DOHH2 (cell line): ENCODE results near the gene ABLIM1.

Experiments
- H3F3A ChIP-seq: fragments of 200-600 bp; sonication (generic), shearing (Covaris generic); 2 replicates; pipeline ENCODE4 v1.6.0; 2016; ENCODE audit warnings: antibody characterized with exemption, mild to moderate bottlenecking; ENCODE audit not compliant: control insufficient read depth, insufficient read depth
- H3K27ac ChIP-seq: fragments of 200-600 bp; sonication (generic); 2 replicates; pipeline ENCODE4 v1.5.1; 2014; ENCODE audit warnings: low read depth, mild to moderate bottlenecking, low read length, moderate library complexity
- H3K27me3 ChIP-seq: fragments of 200-600 bp; sonication (generic); 2 replicates; pipeline ENCODE4 v1.6.1; 2014; ENCODE audit warnings: mild to moderate bottlenecking, low read length, mixed read lengths; ENCODE audit not compliant: control insufficient read depth
- H3K36me3 ChIP-seq: fragments of 200-600 bp; sonication (generic); 2 replicates; pipeline ENCODE4 v1.6.1; 2014; ENCODE audit warnings: mild to moderate bottlenecking, low read length, moderate library complexity, mixed read lengths; ENCODE audit not compliant: control insufficient read depth
- H3K4me1 ChIP-seq: fragments of 200-600 bp; sonication (generic); 2 replicates; pipeline ENCODE4 v1.6.1; 2014; ENCODE audit warnings: mild to moderate bottlenecking, low read length, mixed read lengths; ENCODE audit not compliant: control insufficient read depth
- H3K4me2 ChIP-seq: fragments of 200-600 bp; sonication (generic); 2 replicates; pipeline ENCODE4 v1.6.0; 2014; ENCODE audit warnings: mild to moderate bottlenecking, low read length, moderate library complexity
- H3K4me3 ChIP-seq: fragments of 200-600 bp; sonication (generic); 2 replicates; pipeline ENCODE4 v1.5.1; 2014; ENCODE audit warnings: mild to moderate bottlenecking, low read length, mixed read lengths
- H3K79me2 ChIP-seq: fragments of 200-600 bp; sonication (generic); 2 replicates; pipeline ENCODE4 v1.6.1; 2014; ENCODE audit warnings: mild to moderate bottlenecking, low read length, mixed read lengths; ENCODE audit not compliant: control insufficient read depth
- H3K9me2 ChIP-seq: fragments of 200-600 bp; sonication (generic); replicated peaks from 2 replicates; pipeline ENCODE4 v1.6.1; 2014; ENCODE audit warnings: mild to moderate bottlenecking, low read length, mixed read lengths; ENCODE audit not compliant: control insufficient read depth
- H3K9me3 ChIP-seq: fragments of 200-600 bp; sonication (generic); 2 replicates; pipeline ENCODE4 v1.6.1; 2014; ENCODE audit warnings: antibody characterized with exemption, low read length, mixed read lengths; ENCODE audit not compliant: control insufficient read depth, insufficient read depth
- H4K20me1 ChIP-seq: fragments of 200-600 bp; sonication (generic); 2 replicates; pipeline ENCODE4 v1.6.0; 2014; ENCODE audit warnings: low read depth, mild to moderate bottlenecking, antibody characterized with exemption, low read length, moderate library complexity; ENCODE audit not compliant: control insufficient read depth, insufficient read depth
- EZH2phosphoT487 ChIP-seq: fragments of 200-600 bp; sonication (generic); IDR thresholded peaks from 2 replicates; pipeline ENCODE4 v1.6.1; 2017; ENCODE audit warnings: borderline replicate concordance, mild to moderate bottlenecking, antibody characterized with exemption, low read length, moderate library complexity, mixed read lengths
- TF ChIP-seq, protein P1 (sequence below): fragments of 200-600 bp; sonication (generic); IDR thresholded peaks from one replicate; pipeline ENCODE4 v1.5.1; 2014; ENCODE audit warnings: antibody characterized with exemption, mild to moderate bottlenecking, low read depth, low read length; ENCODE audit not compliant: poor library complexity, severe bottlenecking

The ABLIM1 gene

DNA sequence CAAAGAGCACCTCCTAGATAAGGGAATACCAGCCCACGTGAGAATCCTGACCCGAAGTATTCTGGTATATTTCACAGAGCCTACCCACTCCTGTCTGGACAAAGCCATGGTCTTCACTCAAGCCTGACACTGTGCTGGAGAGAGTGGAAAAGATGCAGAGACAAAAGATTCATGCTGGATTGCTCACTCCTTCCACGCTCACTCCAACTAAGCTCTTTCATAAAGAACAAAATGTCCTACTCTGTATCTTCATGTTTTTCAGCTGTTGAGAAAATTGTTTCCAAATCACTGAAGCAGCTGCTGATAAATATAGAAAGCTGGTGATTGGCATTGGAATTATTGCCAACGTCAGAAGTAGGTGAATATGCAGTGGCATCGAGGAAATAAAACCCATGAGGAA lies 106.0 kb downstream of the ABLIM1 start:
- Histone ChIP-seq H3K27me3 (no peaks in the 10 kb centered on the region), H4K20me1 (no peaks in the 10 kb centered on the region), H3F3A (no peaks in the 10 kb centered on the region), H3K79me2 (no peaks in the 10 kb centered on the region), H3K36me3 (no peaks in the 10 kb centered on the region), H3K9me2 (no peaks in the 10 kb centered on the region), H3K4me2 (no peak overlapping the region), H3K4me3 (no peak overlapping the region), H3K4me1 (peaks cover 2% of the 10 kb centered on the region; the same call in 1 of the 2 replicates), H3K9me3 (no peaks in the 10 kb centered on the region), H3K27ac (no peak overlapping the region)
- TF ChIP-seq, protein P1, sequence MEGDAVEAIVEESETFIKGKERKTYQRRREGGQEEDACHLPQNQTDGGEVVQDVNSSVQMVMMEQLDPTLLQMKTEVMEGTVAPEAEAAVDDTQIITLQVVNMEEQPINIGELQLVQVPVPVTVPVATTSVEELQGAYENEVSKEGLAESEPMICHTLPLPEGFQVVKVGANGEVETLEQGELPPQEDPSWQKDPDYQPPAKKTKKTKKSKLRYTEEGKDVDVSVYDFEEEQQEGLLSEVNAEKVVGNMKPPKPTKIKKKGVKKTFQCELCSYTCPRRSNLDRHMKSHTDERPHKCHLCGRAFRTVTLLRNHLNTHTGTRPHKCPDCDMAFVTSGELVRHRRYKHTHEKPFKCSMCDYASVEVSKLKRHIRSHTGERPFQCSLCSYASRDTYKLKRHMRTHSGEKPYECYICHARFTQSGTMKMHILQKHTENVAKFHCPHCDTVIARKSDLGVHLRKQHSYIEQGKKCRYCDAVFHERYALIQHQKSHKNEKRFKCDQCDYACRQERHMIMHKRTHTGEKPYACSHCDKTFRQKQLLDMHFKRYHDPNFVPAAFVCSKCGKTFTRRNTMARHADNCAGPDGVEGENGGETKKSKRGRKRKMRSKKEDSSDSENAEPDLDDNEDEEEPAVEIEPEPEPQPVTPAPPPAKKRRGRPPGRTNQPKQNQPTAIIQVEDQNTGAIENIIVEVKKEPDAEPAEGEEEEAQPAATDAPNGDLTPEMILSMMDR: no peak
- TF ChIP-seq EZH2phosphoT487: no peak

DNA sequence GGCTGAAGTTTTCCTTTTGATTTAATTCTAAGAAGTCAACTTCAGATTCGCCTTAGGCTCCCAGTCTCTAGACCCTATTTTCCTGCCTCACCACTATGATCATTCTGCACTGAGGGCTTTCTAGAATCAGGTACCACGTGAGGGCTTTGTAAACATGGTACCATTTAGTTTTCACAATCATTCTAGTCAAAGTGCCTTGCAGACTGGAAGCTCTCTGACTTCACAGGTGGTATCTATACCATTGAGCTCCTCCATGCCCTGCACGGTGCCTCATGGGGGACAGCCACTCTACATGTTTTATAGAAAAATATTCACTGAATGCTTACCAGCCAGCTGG lies 106.5 kb downstream of the ABLIM1 start:
- Histone ChIP-seq H3K9me2 (no peaks in the 10 kb centered on the region), H3F3A (no peaks in the 10 kb centered on the region), H3K9me3 (no peaks in the 10 kb centered on the region), H3K36me3 (no peaks in the 10 kb centered on the region), H3K79me2 (no peaks in the 10 kb centered on the region), H3K27ac (no peak overlapping the region), H3K4me2 (no peak overlapping the region), H4K20me1 (no peaks in the 10 kb centered on the region), H3K4me3 (no peak overlapping the region), H3K27me3 (no peaks in the 10 kb centered on the region), H3K4me1 (peaks cover 4% of the 10 kb centered on the region; the same call in 1 of the 2 replicates)
- no peak for TF ChIP-seq EZH2phosphoT487
- TF ChIP-seq, protein P1: no peak

DNA sequence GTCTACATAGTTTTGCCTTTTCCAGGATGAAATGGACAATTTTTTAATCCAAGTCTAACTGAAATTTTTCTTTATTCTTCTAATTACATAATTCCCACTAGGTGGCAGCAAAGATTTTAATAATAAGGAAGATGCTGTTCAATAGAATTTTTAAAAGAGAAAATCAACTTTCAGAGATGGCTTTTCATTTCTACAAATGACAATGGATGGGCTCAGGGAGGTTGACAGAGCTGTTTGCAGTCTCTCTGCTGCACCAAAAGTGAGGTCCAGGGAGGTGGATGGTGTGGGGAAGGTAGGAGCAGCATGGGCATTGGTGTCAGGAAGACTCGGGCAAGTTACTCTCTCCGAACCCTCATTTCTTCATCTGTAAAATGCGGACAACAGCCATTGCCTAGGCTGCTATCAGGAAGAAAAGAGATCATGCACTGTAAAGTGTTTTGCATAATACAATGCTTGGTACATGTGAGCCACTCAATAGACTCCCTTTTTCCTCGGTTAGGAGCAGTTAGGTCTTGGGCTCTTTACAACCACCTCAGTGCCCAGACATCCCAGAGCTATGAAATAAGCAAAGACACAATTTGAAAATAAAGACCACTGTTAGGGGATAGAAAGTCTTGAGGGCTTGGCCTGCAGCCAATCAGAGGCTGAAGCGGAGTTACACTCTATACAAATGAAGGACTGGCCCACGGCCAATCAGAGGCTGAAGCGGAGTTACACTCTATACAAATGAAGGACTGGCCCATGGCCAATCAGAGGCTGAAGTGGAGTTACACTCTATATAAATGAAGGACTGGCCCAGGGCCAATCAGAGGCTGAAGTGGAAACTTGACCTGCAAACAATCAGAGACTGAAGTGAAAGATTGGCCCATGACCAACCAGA lies 107.1 kb downstream of the ABLIM1 start:
- TF ChIP-seq EZH2phosphoT487: no peak
- TF ChIP-seq, protein P1: peak; percentile 55
- Histone ChIP-seq H3K4me3 (no peak overlapping the region), H3K27ac (no peak overlapping the region), H3K4me1 (peaks cover 5% of the 10 kb centered on the region), H3K36me3 (no peaks in the 10 kb centered on the region), H3K79me2 (no peaks in the 10 kb centered on the region), H3K9me2 (no peaks in the 10 kb centered on the region), H3K27me3 (no peaks in the 10 kb centered on the region), H3F3A (no peaks in the 10 kb centered on the region), H3K4me2 (no peak overlapping the region), H4K20me1 (no peaks in the 10 kb centered on the region), H3K9me3 (no peaks in the 10 kb centered on the region)
